NCI-H1417 treated with DMSO at 0.1 percent for 48 hours (cell line): ENCODE data around the gene GASK1B.

ENCODE experiments used
- DNase-seq: peaks from one replicate; lab custom pipeline; 2025; lab: John Stamatoyannopoulos, UW

The GASK1B gene

GRCh38 chr4:158186815-158187214 is 14.0 kb upstream of the GASK1B start:
- no peak for DNase-seq

DNA sequence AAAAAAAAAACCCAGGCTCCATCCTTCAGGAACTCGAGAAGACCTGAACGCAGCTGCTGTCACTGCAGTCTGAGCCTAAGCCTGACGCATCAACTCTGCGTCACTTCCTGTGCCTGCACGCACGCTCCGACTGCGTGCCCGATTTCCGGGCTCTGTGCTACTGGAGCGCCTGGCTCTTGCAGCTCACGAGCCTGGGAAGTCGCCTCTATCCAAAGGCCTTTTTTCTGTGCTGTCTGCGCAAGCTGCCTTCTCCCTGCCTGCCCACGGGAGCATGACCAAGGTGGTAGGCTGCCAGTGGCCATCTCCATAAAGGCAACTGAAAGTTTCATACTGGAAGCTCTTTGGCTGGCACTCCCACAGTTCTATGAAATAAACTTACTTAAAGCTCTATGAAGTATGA is 9.9 kb upstream of the GASK1B start:
- no peak for DNase-seq

DNA sequence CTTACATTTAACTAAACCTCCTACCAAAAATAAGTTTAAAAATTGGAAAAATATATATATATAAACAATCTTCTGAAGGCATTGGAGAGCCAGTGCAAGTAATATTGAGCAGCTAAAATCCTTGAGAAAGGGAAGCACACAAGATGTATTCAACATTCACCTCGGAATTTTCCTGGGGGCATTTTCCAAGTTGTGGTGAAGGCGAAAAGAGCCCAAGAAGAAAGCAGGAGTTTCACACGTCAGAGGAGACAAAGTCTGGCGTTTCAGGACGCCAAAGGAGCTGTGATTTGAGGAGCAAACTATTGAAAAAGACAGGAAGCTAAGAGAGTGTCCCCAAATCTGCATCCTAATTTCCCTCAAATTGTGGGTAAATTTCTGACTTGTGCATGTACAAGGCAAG is 9.1 kb upstream of the GASK1B start:
- no peak for DNase-seq

GRCh38 chr4:158179465-158179864 is 6.6 kb upstream of the GASK1B start:
- DNase-seq: no peak

DNA sequence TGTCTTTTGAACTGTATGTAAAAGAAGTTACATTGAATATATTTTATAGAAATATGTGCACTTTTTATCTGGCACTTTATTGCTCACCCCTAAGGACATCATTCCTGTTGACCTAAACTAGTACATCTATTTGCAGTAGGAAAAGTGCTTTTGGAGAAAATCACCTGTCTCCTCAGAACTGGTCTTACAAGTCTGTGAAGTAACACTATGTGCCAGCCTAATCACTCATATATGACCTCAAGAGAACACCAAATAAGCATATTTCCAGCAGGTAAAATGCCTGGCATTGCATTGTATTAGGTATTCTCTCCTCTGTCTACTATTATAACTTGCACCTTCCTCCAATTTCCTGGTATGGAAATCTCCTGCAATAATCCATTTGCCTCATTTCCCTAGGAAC is 4.0 kb upstream of the GASK1B start:
- no peak for DNase-seq

- no peak for DNase-seq
These were observed 3.3 kb upstream of the GASK1B start for GRCh38 chr4:158176108-158176507.

DNA sequence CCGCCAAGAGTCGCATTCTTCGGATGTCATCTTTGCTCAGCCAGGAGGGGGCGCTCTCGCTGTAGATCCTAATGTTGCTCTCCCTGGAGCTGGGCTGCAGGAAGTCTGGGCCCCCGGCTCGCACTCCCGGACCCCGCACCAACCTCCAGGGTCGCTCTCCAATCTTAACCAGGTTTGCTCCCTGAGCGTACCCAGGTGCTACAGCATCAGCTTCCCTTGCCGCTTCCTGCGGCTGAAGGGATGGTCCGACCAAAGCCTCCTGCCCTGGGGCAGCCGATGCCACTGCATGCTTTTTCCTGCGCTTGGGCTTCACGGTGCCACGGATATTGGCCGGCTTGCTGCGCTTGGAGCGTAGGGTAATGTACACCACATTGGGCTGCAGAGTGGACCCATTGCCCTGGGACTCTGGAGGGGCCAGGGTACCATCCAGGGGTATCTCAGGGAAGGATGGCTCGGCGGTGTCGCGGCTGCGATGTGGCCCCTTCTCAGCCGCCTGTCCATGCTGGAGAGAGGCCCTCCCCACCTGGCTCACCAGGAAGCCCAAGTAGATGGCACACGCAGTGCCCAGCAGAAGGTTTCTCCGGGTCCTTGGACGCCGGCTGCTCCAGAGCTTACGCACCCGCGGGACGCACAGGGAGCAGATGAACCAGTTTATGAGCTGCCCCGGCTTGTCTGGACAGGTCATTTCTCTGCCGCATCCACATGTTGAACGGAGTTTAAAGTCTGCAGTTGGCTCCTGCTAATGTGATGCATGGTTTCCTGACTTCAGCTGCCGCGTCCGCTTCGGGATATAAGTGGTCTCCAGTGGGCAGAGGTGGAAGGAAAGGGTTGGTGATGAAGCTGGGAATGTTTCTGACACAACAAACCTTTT is 1.9 kb downstream of the GASK1B start:
- DNase-seq: no peak

GRCh38 chr4:158169931-158170690 is 2.7 kb downstream of the GASK1B start:
- DNase-seq: no peak

- DNase-seq: no peak
These were observed 3.3 kb downstream of the GASK1B start for GRCh38 chr4:158169506-158169905.

GRCh38 chr4:158168606-158169005 is 4.2 kb downstream of the GASK1B start:
- no peak for DNase-seq

GRCh38 chr4:158166701-158167100 is 6.1 kb downstream of the GASK1B start:
- DNase-seq: no peak

DNA sequence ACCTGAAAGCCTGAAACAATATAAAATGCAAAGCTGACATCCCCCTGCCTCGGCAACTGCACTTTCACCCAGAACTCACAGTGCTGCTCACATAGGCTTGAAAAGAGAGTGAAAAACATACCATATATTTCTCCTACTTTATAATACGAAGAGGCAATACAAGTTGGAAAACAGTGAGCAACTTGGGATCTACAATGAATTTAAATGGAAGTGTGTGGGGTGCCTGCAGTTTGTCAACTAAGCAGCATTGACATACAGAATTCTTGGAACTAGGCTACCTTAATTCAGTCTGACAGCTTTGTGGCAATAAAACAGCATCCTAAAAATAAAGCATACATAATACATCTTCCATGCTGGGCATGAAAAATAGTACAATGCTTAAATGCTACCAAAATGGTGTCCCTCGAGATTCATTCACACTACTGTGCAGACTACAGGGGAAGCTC is 8.0 kb downstream of the GASK1B start:
- DNase-seq: no peak

DNA sequence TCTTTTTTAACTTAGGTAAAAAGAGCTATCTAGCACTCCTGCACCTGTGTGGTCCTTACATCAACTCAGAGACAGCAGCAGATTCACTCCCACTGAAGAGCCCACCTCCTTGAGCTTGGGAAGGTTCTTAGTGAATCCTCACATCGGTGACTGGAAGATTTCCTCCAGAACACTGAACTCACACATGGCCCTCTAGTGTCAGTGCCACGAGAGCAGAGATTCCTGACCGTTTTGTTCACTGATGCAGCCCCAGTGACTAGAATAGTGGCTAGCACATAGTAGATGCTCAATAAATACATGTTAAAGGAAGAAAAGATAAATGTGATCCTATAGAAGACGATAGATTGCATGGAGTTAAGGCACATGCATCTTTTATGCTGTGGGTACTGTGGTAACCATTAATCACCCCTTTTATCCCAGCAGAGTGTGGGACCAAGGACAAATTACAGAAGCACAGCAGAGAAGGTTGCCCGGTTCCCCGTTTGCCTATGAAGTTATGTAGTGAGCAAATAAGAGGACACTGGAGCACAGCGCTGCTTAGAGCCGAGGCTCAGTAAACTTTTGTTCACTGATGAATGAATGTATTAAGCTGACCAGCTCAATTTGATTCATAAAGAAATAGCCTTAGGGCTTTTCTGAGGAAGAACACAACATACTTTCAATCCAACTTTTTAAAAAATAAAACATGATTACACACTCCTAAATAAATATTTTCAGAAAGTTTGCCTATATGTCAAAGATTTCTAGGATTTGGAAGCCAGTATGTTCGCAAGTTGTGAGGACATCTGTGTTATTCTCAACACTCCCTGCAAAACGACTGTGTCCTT is 8.7 kb downstream of the GASK1B start:
- DNase-seq: no peak

- DNase-seq: no peak
These were observed 10.2 kb downstream of the GASK1B start for GRCh38 chr4:158162631-158163030.

- DNase-seq: no peak
These were observed 11.1 kb downstream of the GASK1B start for GRCh38 chr4:158161551-158162354.

DNA sequence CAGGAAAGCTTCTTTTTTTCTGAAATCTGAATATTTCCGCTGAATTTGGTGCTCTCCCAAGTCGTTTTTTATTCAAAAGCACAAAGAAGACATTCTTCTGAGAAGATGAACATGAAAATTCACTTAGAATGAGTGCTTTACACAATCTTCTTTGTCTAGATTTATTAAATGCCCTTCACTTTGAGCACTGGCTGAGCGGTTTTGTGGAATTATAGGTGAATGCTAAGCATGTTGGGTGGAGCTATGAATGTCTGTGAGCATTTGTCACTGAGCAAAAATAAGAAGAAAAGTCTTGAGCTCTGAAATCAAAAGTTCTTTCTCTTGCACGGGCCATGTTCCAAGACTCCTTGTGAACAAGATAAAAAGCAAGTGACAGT is 13.1 kb downstream of the GASK1B start:
- no peak for DNase-seq

GRCh38 chr4:158159054-158159717 is 13.6 kb downstream of the GASK1B start:
- DNase-seq: no peak

DNA sequence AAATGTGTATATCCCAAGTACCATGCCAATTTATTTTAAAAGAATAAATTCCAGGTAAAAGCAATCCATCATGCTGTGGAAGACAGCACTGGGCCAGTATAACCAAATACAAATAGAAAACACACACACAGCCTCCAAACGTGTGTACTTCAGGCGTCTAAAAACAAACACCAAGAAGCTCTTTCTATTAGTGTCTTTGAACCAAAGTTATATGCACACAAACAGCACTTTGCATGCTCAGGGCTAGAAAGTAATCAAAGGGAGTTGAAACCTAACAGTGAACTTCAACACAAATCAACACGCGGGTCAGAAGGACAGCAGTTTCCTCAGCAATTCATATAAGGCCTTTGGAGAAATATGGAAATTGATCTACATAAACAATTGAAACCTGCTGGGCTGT is 15.4 kb downstream of the GASK1B start:
- DNase-seq: no peak

- no peak for DNase-seq
These were observed 17.0 kb downstream of the GASK1B start for GRCh38 chr4:158155656-158156356.

DNA sequence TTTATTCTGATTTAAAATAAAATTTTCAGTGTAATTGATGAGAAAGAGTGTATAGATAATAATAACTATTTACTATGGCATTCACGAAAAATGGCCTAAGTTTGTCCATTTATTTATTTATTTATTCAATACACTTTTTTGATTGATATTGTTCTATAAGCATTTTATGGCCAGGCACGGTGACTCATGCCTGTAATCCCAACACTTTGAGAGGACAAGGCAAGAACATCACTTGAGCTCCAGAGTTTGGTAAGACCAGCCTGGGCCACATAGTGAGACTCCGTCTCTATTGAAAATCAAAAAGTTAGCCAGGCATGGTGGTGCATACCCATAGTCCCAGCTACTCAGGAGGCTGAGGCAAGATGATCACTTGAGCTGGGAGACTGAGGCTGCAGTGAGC is 25.7 kb downstream of the GASK1B start:
- DNase-seq: no peak
